Myometrial cell (primary cell): ENCODE results near the gene SIGLEC9. TPM values are rescaled to one million over a fixed set of nuclear protein-coding genes. Genes with fewer than 3 reads are reported as not detected.

Source experiments
- total RNA-seq: library from RNA; depleted of rRNA; stranded (reverse); fragments of >200 nt; gene quantifications from 2 replicates; pipeline ENCODE4 v1.2.3, GENCODE V29; 2015

SIGLEC9 gene
- total RNA-seq = 1.1 TPM in 1 of 2 replicates, not detected in the other

DNA sequence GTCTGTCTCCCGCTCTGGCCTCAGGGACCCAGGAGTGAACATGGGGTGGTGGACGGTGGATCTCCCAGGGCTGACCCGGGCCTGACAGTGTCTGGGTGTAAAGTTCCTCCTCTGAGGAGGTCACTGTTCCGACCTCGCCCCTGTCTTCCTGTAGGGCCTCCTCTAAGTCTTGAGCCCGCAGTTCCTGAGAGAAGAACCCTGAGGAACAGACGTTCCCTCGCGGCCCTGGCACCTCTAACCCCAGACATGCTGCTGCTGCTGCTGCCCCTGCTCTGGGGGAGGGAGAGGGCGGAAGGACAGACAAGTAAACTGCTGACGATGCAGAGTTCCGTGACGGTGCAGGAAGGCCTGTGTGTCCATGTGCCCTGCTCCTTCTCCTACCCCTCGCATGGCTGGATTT, at the start of gene SIGLEC9:
SIGLEC9 (plus strand) TSS at position 178 of the 400 bp plus-strand sequence; CDS start at position 247, 69 bp downstream.

DNA sequence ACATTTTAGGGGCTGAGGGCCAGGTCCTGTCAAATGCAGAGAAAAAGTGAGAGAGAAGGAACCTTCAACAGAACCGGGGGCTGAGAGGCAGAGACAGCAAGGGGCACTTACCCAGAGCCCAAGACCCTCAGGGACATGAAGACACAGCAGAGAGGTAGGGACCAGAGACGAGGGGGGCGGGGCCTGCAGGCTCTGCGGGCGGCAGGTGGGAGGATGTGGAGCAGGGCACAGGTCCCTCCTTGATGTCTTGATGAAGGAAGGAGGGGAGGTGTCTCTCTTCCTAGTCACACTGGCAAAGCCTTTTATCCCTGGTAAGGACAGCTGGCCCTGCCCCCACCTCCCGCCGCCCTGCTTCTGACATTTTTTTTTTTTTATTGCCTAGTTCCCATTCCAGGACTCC, 42.1 kb upstream of the SIGLEC9 start, which contains the start of gene KLK14:
KLK14 (minus strand) TSS at position 277 of the 400 bp plus-strand sequence; CDS start at position 4, 273 bp downstream.

DNA sequence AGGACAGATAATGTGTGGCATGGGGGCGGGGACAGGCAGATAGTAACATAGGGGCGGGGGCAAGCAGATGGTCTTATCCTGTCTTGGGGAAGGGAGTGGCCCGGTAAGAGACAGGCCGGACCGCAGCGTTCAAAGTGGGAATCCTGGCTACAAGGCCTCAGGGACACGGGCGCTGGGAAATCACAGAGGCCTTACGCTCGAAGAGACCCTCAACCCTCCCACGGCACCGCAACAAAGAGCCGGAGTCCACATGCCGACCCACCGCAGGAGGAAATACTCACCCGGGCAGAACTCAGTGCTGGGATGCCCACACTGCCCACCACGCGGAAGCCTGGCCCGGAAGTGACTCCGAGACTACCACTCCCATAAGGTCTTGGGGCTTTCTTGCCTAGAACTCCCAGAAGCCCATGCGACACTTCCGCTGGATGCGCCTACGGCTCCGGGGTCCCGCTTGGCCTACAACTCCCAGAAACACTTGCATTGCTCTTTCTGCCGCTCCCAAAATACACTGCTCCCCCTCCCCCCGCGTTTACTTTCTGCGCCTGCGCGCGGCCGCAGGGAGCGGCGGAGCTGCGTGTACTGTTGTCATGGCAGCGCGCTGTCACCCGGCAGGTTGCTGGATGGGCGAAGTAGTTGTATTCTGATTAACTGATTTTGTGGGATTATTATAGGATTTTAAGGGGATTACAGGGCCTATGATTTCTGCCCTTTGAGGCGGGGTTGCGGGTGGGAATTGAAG, 16.5 kb upstream of the SIGLEC9 start, which contains the start of gene CTU1:
CTU1 (minus strand) TSS at position 344 of the 739 bp plus-strand sequence. CDS start 3,840 bp downstream, outside the sequence.

DNA sequence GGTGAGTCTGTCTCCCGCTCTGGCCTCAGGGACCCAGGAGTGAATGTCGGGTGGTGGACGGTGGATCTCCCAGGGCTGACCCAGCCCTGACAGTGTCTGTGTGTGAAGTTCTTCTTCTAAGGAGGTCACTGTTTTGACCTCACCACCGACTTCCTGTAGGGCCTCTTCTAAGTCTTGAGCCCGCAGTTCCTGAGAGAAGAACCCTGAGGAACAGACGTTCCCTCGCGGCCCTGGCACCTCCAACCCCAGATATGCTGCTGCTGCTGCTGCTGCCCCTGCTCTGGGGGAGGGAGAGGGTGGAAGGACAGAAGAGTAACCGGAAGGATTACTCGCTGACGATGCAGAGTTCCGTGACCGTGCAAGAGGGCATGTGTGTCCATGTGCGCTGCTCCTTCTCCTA, 17.4 kb downstream of the SIGLEC9 start, which contains the start of gene SIGLEC7:
SIGLEC7 (plus strand) TSS at position 183 of the 400 bp plus-strand sequence; CDS start at position 252, 69 bp downstream.

Other genes starting within 250 kb of the SIGLEC9 start
- not detected in 2 replicates for gene KLK4, start 213.5 kb upstream of the SIGLEC9 start, total RNA-seq
- not detected in 2 replicates for gene KLK5, start 171.9 kb upstream of the SIGLEC9 start, total RNA-seq
- gene KLK6, start 155.3 kb upstream of the SIGLEC9 start, total RNA-seq = not detected in 2 replicates
- gene KLK7, start 141.0 kb upstream of the SIGLEC9 start, total RNA-seq = not detected in 2 replicates
- not detected in 2 replicates for gene KLK8, start 123.3 kb upstream of the SIGLEC9 start, total RNA-seq
- gene KLK10, start 105.2 kb upstream of the SIGLEC9 start, total RNA-seq = not detected in 2 replicates
- not detected in 2 replicates for gene KLK11, start 98.3 kb upstream of the SIGLEC9 start, total RNA-seq
- not detected in 2 replicates for gene KLK12, start 89.9 kb upstream of the SIGLEC9 start, total RNA-seq
- gene KLK13, start 59.8 kb upstream of the SIGLEC9 start, total RNA-seq = not detected in 2 replicates
- not detected in 2 replicates for gene KLK14, start 42.0 kb upstream of the SIGLEC9 start, total RNA-seq
- gene CTU1, start 16.5 kb upstream of the SIGLEC9 start, total RNA-seq = 9.4 and 9.8 TPM in 2 replicates
- not detected in 2 replicates for gene SIGLEC7, start 17.4 kb downstream of the SIGLEC9 start, total RNA-seq
- gene CD33, start 100.2 kb downstream of the SIGLEC9 start, total RNA-seq = not detected in 2 replicates
- gene SIGLECL1, start 126.2 kb downstream of the SIGLEC9 start, total RNA-seq = not detected in 2 replicates
- gene IGLON5, start 186.7 kb downstream of the SIGLEC9 start, total RNA-seq = not detected in 2 replicates
- 0.29 and 0.35 TPM in 2 replicates for gene VSIG10L, start 217.2 kb downstream of the SIGLEC9 start, total RNA-seq
- gene ETFB, start 241.5 kb downstream of the SIGLEC9 start, total RNA-seq = 105 and 157 TPM in 2 replicates
- not detected in 2 replicates for gene CLDND2, start 244.1 kb downstream of the SIGLEC9 start, total RNA-seq
- not detected in 2 replicates for gene NKG7, start 247.7 kb downstream of the SIGLEC9 start, total RNA-seq